NK-92 (cell line): Measurements from ENCODE around the gene PLXNA2.

ENCODE experiments used
- DNase-seq: peaks from one replicate; lab custom pipeline; 2025; ENCODE audit not compliant: unreplicated experiment; lab: John Stamatoyannopoulos, UW

PLXNA2 gene

GRCh38 chr1:208101661-208102431 lies 142.3 kb downstream of the PLXNA2 start:
- DNase-seq = no peak

- DNase-seq = no peak
Observed at GRCh38 chr1:208100906-208101305, 143.3 kb downstream of the PLXNA2 start.

- DNase-seq = no peak
Observed at GRCh38 chr1:208100106-208100505, 144.1 kb downstream of the PLXNA2 start.

GRCh38 chr1:208098773-208099172 lies 145.4 kb downstream of the PLXNA2 start:
- no peak for DNase-seq

- DNase-seq = no peak
Observed at GRCh38 chr1:208093754-208094719, 150.1 kb downstream of the PLXNA2 start.

GRCh38 chr1:208093046-208093445 lies 151.1 kb downstream of the PLXNA2 start:
- no peak for DNase-seq

- DNase-seq = no peak
Observed at GRCh38 chr1:208090388-208091301, 153.5 kb downstream of the PLXNA2 start.

- no peak for DNase-seq
Observed at GRCh38 chr1:208089761-208090370, 154.3 kb downstream of the PLXNA2 start.

- no peak for DNase-seq
Observed at GRCh38 chr1:208089149-208089548, 155.0 kb downstream of the PLXNA2 start.

GRCh38 chr1:208088319-208088718 lies 155.9 kb downstream of the PLXNA2 start:
- no peak for DNase-seq

GRCh38 chr1:208085655-208086515 lies 158.3 kb downstream of the PLXNA2 start:
- DNase-seq = no peak

GRCh38 chr1:208084764-208085163 lies 159.4 kb downstream of the PLXNA2 start:
- no peak for DNase-seq

- no peak for DNase-seq
Observed at GRCh38 chr1:208084220-208084619, 160.0 kb downstream of the PLXNA2 start.

- DNase-seq = no peak
Observed at GRCh38 chr1:208083715-208084085, 160.5 kb downstream of the PLXNA2 start.

- no peak for DNase-seq
Observed at GRCh38 chr1:208083016-208083714, 161.0 kb downstream of the PLXNA2 start.

- no peak for DNase-seq
Observed at GRCh38 chr1:208081972-208082371, 162.2 kb downstream of the PLXNA2 start.

GRCh38 chr1:208080396-208081286 lies 163.5 kb downstream of the PLXNA2 start:
- no peak for DNase-seq

- DNase-seq = no peak
Observed at GRCh38 chr1:208079161-208079560, 165.0 kb downstream of the PLXNA2 start.
